NCI-H748 (cell line): Measurements from ENCODE around the gene TTLL9.

Experiments
- DNase-seq: peaks from one replicate; lab custom pipeline; 2025; ENCODE audit not compliant: unreplicated experiment; lab: John Stamatoyannopoulos, UW

TTLL9 gene

GRCh38 chr20:31974951-31975487, 104.6 kb downstream of the TTLL9 start:
- DNase-seq, result no peak

- DNase-seq, result no peak
These were observed 105.4 kb downstream of the TTLL9 start for GRCh38 chr20:31975874-31976273.

- no peak for DNase-seq
These were observed 106.6 kb downstream of the TTLL9 start for GRCh38 chr20:31977080-31977479.

GRCh38 chr20:31979713-31980426, 109.4 kb downstream of the TTLL9 start:
- no peak for DNase-seq

- no peak for DNase-seq
These were observed 111.3 kb downstream of the TTLL9 start for GRCh38 chr20:31981784-31982183.

- DNase-seq, result no peak
These were observed 114.6 kb downstream of the TTLL9 start for GRCh38 chr20:31984981-31985471.

- no peak for DNase-seq
These were observed 117.3 kb downstream of the TTLL9 start for GRCh38 chr20:31987744-31988143.

GRCh38 chr20:31988430-31989015, 118.1 kb downstream of the TTLL9 start:
- DNase-seq, result no peak

GRCh38 chr20:31989030-31989645, 118.7 kb downstream of the TTLL9 start:
- no peak for DNase-seq

- DNase-seq, result no peak
These were observed 120.4 kb downstream of the TTLL9 start for GRCh38 chr20:31990641-31991338.

- DNase-seq, result no peak
These were observed 120.9 kb downstream of the TTLL9 start for GRCh38 chr20:31991339-31991705.

- DNase-seq, result no peak
These were observed 121.7 kb downstream of the TTLL9 start for GRCh38 chr20:31992086-31992485.
